GM21390 (cell line): ENCODE data around the gene OSTN.

Experiments used
- ATAC-seq: cut with Tn5 transposase; IDR thresholded peaks from one replicate; pipeline ENCODE4 v1.9.1; 2021; ENCODE audit not compliant: unreplicated experiment

The OSTN gene

DNA sequence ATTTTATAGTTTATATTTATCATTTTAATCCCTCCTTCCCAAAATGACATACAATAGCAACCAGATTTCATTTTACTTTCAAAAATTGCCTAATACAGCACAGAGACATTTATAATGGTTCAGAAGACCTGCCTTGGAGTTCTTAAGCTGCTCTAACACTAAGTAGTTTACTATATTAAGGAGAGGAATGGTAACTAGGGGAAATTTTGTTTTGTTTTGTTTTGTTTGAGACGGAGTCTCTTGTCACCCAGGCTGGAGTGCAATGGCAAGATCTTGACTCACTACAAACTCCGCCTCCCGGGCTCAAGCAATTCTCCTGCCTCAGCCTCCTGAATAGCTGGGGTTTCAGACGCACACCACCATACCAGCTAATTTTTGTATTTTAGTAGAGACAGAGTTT is 107.4 kb downstream of the OSTN start:
- ATAC-seq = no peak

DNA sequence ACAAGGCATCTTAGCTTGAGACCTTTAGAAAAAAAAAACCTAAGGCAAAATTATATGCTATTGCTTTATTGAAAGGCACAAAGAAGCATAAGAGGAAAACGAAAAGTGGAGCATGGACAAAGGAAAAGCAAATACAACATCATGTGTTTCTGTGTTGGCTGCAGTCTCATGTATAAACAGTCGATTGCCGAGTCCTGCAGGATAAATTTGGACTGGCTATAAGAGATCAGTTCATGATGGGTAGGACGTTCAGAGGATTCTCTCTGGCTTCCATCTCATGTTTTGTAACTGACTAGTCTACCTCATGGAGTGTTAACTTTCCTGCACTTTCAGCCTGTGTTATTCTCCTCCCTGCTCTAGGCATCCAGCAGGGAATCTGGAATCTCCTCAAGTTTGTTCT is 108.3 kb downstream of the OSTN start:
- no peak for ATAC-seq

- ATAC-seq = no peak
These were observed 114.3 kb downstream of the OSTN start for GRCh38 chr3:191313296-191313695.

GRCh38 chr3:191314109-191314728 is 115.2 kb downstream of the OSTN start:
- ATAC-seq = no peak
